Thyroid gland (tissue), 4 donors: ENCODE measurements around the gene CENPF. TPM values are rescaled to one million over a fixed set of nuclear protein-coding genes. Genes with fewer than 3 reads are reported as not detected.

Source experiments
- DNase-seq, 2 donors: peaks; one replicate each; pipeline ENCODE4 v3.0.0-alpha.2; 2019
- H3K27ac ChIP-seq, 3 donors: fragments of 200-600 bp; sonication (generic); 1 replicate in 2 of 3; 2 replicates in 1 of 3; pipeline ENCODE4 v1.5.1; 2016 to 2019; ENCODE audit warnings: mild to moderate bottlenecking in 1 of 3, moderate library complexity in 1 of 3
- H3K27me3 ChIP-seq: fragments of 200-600 bp; sonication (generic); one replicate; pipeline ENCODE4 v1.5.1; 2019
- H3K36me3 ChIP-seq, 2 donors: fragments of 200-600 bp; sonication (generic); one replicate each; pipeline ENCODE4 v1.5.1; 2016 to 2019
- H3K4me1 ChIP-seq, 2 donors: fragments of 200-600 bp; sonication (generic); one replicate each; pipeline ENCODE4 v1.5.1; 2017 to 2019
- H3K4me3 ChIP-seq, 3 donors: fragments of 200-600 bp; sonication (generic); replicated peaks in 1 of 3; 1 replicate in 2 of 3; 2 replicates in 1 of 3; pipeline ENCODE4 v1.5.1; 2016; ENCODE audit warnings: mild to moderate bottlenecking in 1 of 3
- H3K9me3 ChIP-seq: fragments of 200-600 bp; sonication (generic); one replicate; pipeline ENCODE4 v1.5.1; 2017
- CTCF ChIP-seq, 6 experiments: fragments of 200-600 bp in 3 of 6; fragments of 450-650 bp in 3 of 6; sonication (generic) in 3 of 6; IDR thresholded peaks; one replicate each; pipeline ENCODE4 v1.5.1; 2016 to 2019; ENCODE audit warnings: antibody characterized with exemption in 6 of 6, mild to moderate bottlenecking in 2 of 6, inconsistent platforms in 1 of 6, moderate library complexity in 1 of 6
- POLR2A ChIP-seq, 2 donors: fragments of 450-650 bp; IDR thresholded peaks; one replicate each; pipeline ENCODE4 v1.6.1; 2017; ENCODE audit warnings: antibody characterized with exemption in 2 of 2, mild to moderate bottlenecking in 2 of 2, moderate library complexity in 1 of 2
- WGBS, 2 donors: methylation state at CpG; one replicate each; pipeline ENCODE4 v1.1.5; 2017; 5-methylcytosine and 5-hydroxymethylcytosine counted together
- intact Hi-C: fragments of 100-400 bp; cut with DNase I; formaldehyde crosslinking; loops from one replicate; pipeline ENCODE4 v1.15.1; 2023
- total RNA-seq, 4 donors: library from RNA; depleted of rRNA; stranded (reverse); fragments of >200 nt; gene quantifications; one replicate each; pipeline ENCODE4 v1.2.3, GENCODE V29; 2016

The CENPF gene
- total RNA-seq, 4 donors from 2014 or later = 0.27 to 1.0 (median 0.55) TPM

- no peaks in the 10 kb centered on the region for H3K27me3 ChIP-seq
- 86 to 87% methylated on average over 1 of the region's 1 CpG for WGBS, 2 donors
- no peaks in the 10 kb centered on the region for H3K36me3 ChIP-seq
- H3K4me1 ChIP-seq = no peaks in the 10 kb centered on the region
- intact Hi-C loops = no loop called here
- TF ChIP-seq CTCF (IDR thresholded peaks at IDR 0.05) = no peak
- TF ChIP-seq POLR2A (IDR thresholded peaks at IDR 0.05) = no peak
- no peaks in the 10 kb centered on the region for H3K9me3 ChIP-seq
- H3K4me3 ChIP-seq = no peak overlapping the region
- H3K27ac ChIP-seq = no peak overlapping the region
- DNase-seq = no peak
Observed at GRCh38 chr1:214708321-214708955, 105.4 kb downstream of the CENPF start.

GRCh38 chr1:214709241-214709640 lies 106.2 kb downstream of the CENPF start:
- no peak for DNase-seq
- H3K36me3 ChIP-seq = no peaks in the 10 kb centered on the region
- no peak for TF ChIP-seq CTCF (IDR thresholded peaks at IDR 0.05)
- TF ChIP-seq POLR2A (IDR thresholded peaks at IDR 0.05) = no peak
- 92% methylated on average over 5 of the region's 5 CpGs for WGBS, 2 donors
- H3K4me1 ChIP-seq = no peaks in the 10 kb centered on the region
- H3K4me3 ChIP-seq = no peak overlapping the region
- H3K9me3 ChIP-seq = no peaks in the 10 kb centered on the region
- no peak overlapping the region for H3K27ac ChIP-seq
- no peaks in the 10 kb centered on the region for H3K27me3 ChIP-seq
- intact Hi-C loops = no loop called here

GRCh38 chr1:214712737-214713136 lies 109.7 kb downstream of the CENPF start:
- H3K27me3 ChIP-seq = no peaks in the 10 kb centered on the region

More at GRCh38 chr1:214712737-214713136, 109.7 kb downstream of the CENPF start:
- H3K9me3 ChIP-seq = no peaks in the 10 kb centered on the region
- peaks cover 0 to 3% of the 10 kb centered on the region in 2 donors for H3K4me1 ChIP-seq
- no peak overlapping the region for H3K27ac ChIP-seq
- H3K36me3 ChIP-seq = no peaks in the 10 kb centered on the region
- no peak for DNase-seq
- TF ChIP-seq POLR2A (IDR thresholded peaks at IDR 0.05) (no peak), CTCF (IDR thresholded peaks at IDR 0.05) (no peak)
- H3K4me3 ChIP-seq = no peak overlapping the region
- 84 to 89% methylated on average over 2 of the region's 2 CpGs for WGBS, 2 donors
- intact Hi-C loops = no loop called here

Other genes starting within 250 kb of the CENPF start
- gene PTPN14, start 51.6 kb upstream of the CENPF start, total RNA-seq = 10 to 100 TPM; 28.1 to 33.4 (median 31.8) TPM